SIG-M5 treated with dmso at 0.1 percent for 504 hours (cell line): ENCODE results near the gene SEMA3E.
"Not testable (repeated sequence)": the region's sequence is repeated elsewhere in the genome, so short reads cannot be mapped to it uniquely, and the experiment has no call there.

Experiments
- DNase-seq: peaks from one replicate; lab custom pipeline; 2025; ENCODE audit not compliant: unreplicated experiment; lab: John Stamatoyannopoulos, UW

Gene SEMA3E

DNA sequence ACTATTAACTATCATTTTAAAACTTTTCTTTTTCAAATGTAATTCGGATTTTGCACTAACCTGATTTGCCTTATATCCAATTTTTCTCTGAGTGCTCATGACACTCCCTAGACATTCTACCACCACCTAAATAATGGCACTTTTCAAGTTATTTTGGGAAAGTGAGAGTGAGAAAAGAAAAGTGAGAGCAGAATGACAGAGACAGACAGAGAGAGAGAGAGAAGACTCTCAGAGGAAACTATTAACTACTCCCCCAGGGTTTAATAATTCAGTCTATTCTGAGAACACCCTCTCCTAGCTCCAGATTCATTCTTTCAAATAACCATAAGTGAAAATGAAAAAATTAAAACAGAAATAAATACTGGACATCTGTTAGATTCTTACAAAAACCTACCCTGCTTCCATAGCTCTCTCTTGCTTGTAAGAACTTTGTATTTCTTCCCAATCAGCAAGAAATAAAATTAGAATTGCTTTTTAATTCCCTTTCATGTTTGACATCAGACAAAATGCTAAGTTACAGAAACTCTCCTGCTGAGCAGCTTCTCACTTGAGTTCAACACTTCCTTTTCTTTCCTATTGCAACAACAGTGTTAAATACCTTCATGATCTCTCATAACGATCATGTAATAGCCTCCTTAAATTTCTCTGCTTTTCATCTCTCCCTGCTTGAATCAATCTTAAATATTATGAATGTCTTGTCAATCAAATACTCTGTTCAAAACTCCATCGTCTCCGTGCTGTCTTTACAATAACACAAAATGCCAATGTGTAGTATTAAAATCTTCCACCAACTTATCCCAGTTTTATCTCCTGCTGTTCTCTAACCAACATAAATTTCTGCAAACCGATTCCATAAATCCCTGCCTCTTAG lies 191.7 kb downstream of the SEMA3E start:
- no peak for DNase-seq

GRCh38 chr7:83456413-83456812 lies 192.5 kb downstream of the SEMA3E start:
- no peak for DNase-seq

DNA sequence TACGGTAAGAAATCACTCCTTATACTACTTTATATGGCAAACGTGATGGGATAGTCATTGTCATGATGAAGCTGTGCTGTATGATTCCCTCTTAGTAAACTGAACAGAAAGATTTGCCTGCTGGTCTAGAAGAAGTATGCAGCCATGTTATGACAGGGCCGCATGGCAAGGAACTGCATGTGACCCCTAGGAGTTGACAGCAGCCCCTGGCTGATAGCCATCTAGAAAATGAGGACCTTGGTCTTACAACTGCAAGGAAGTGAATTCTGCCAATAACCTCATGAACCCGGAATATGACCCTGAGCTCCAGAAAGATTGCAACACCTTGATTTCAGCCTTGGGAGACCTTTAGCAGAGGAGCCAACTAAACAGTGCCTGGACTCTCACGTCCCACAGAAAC lies 193.3 kb downstream of the SEMA3E start:
- DNase-seq = no peak

- no peak for DNase-seq
These were observed 196.7 kb downstream of the SEMA3E start for GRCh38 chr7:83452256-83452655.

- DNase-seq = no peak
These were observed 197.4 kb downstream of the SEMA3E start for GRCh38 chr7:83451501-83452045.

GRCh38 chr7:83449781-83450180 lies 199.2 kb downstream of the SEMA3E start:
- no peak for DNase-seq

DNA sequence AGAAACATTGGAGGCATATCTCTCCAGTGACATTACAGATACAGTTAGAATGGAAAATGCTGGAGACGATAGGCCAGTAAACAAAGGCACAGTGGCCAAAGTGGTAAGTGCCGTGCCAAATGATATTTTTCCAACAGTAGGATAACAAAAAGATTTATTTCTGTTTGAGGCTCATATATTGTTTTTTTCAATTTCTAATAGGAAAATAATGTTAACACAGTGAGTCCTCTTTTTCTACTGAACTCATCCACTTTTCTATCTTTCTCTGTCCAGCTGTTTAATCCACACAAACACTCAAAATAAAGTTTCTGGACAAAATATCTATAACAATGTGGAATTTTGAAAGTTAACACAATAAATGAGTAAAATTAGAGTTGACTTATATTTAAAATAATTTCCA lies 201.3 kb downstream of the SEMA3E start:
- DNase-seq = no peak

GRCh38 chr7:83446102-83446669 lies 202.8 kb downstream of the SEMA3E start:
- DNase-seq = no peak

DNA sequence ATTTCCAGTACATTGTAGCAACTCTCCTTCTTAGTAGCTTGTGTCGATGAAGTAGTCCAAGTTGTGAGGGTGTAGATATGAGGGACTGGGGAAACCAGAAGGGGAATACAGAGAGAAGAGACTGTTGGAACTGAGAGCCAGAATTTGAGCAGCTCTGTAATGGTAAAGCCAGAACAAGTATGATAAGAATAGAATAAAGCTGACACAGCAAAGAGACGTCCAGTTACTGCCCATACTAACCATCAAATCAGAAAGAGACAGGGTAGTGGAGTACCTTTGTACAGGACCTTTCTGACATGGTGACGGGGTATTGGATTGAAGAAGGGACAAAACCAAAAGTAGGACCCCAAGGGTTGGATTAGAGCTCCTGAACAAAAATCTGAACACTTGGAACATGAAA lies 206.0 kb downstream of the SEMA3E start:
- DNase-seq = no peak

DNA sequence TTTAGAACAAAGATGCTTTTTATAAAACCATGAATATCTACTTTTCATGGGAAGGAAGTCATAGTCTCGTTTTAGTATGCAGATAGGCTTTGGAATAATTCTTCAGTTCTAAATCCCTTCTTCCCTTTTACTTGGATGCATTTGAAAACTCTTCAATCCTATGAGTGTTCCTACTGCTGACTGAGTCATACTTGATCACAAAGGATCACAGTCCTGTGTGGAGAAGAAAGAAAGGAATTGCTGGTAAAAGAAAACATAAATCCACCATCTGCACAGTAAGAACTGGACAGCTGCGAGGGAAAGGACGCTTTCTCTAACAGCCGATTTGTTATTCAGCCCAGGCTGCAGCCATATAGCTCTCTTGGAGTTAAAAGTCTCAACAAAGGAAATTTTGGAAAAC lies 209.9 kb downstream of the SEMA3E start:
- no peak for DNase-seq

DNA sequence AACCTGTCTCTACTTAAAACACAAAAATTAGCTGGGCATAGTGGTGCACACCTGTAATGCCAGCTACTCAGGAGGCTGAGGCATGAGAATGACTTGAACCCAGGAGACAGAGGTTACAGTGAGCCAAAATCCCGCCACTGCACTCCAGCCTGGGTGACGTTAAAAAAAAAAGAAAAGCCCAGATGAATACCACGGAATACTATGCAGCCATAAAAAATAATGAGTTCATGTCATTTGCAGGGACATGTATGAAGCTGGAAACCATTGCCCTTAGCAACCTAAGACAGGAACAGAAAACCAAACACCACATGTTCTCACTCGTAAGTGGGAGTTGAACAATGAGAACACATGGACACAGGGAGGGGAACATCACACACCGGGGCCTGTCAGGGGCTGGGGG lies 218.7 kb downstream of the SEMA3E start:
- DNase-seq = not testable (repeated sequence)

- DNase-seq = no peak
These were observed 219.4 kb downstream of the SEMA3E start for GRCh38 chr7:83429493-83429892.

DNA sequence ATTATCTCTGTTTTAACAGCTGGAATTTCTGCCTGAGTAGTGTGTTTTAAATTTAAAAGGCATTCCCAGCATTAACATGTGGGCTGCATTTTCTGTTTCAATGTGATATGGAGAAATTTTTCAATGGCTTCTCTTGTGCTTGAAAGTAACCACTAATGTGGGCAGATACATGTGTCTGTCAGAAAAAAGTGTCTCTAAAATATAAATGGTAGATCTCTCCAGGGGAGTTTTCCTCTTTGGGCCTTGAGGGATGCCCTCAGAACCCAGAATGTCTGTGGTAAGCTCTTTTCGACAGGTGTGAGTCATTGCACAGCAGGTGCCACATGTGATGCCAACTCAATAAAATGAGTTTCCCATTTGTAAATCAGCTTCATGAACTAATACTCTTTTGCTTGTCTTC lies 221.1 kb downstream of the SEMA3E start:
- no peak for DNase-seq

GRCh38 chr7:83426325-83426724 lies 222.6 kb downstream of the SEMA3E start:
- no peak for DNase-seq

- DNase-seq = no peak
These were observed 229.9 kb downstream of the SEMA3E start for GRCh38 chr7:83419013-83419412.

DNA sequence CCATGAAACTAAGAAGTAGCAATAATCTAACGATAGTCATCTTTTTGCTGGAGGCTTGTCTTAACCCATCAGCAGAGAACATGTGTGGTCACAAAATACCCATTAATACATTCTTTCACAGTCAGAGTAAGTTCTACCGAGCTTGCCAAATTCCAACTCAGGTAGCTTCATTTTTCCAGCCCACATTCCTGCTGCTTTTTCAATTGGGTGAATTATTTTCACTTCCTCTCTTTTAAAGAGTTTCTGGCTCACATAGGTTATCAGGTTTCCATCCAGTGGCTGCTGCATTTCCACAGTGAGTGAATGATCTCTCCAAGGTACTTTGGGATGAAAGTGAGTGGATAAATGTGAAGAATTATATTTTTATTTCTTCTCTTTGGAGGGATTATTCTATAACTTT lies 233.1 kb downstream of the SEMA3E start:
- DNase-seq = no peak

- DNase-seq = no peak
These were observed 234.0 kb downstream of the SEMA3E start for GRCh38 chr7:83414947-83415346.

- no peak for DNase-seq
These were observed 235.1 kb downstream of the SEMA3E start for GRCh38 chr7:83413831-83414230.

DNA sequence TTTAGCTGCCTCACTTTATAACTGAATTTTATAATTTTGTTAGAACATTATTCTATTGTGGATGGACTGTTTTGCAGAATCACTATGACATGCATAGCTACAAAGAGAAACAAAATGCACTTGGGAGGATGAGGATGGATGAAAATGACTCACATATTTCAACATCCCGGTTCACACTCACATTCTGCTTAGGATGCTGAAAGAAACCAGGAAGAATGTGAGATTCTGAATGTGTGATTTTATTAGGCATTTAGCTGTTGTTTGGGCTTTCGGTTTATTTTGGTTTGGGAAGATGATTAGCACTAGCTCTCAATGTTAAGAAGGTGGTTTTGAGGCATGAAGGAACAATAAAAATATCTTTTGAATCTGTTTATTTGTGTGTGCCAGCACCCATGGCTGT lies 235.5 kb downstream of the SEMA3E start:
- DNase-seq = no peak

DNA sequence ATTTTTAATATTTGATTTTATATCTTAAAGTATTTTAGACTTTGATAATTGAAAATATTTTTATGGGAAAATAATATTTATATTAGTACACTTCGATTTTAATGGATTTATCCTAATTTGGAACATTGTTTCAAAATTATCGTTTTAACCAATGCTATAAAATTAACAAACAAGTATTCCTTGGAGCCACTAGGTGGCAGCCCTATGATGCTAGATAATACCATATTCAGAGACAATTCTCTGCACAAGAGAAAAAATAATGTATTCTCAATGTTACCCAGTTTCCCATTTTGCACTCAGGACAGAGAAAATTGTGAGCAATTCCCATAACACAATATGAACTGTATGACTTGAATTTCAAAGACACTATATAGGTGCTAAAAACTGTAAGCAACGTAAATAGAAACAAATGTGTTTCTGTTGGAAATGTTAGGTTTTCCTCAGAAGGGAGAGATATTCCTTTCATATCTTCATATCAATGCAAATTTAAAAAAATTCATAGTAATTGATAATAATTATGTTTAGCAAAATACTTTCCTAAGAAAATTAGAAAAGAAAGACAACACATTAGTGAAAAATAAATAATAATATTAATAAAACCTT lies 237.8 kb downstream of the SEMA3E start:
- peak; percentile 48 for DNase-seq

- no peak for DNase-seq
These were observed 254.2 kb downstream of the SEMA3E start for GRCh38 chr7:83394776-83395175.

- no peak for DNase-seq
These were observed 260.5 kb downstream of the SEMA3E start for GRCh38 chr7:83388436-83388835.
